Thyroid gland (tissue), 4 donors: ENCODE results near the gene BTBD9.

ENCODE experiments used
- POLR2A ChIP-seq, 2 donors: fragments of 450-650 bp; IDR thresholded peaks; one replicate each; pipeline ENCODE4 v1.6.1; 2017; ENCODE audit warnings: antibody characterized with exemption in 2 of 2, mild to moderate bottlenecking in 2 of 2, moderate library complexity in 1 of 2
- TF ChIP-seq, protein P1 (sequence below), 6 experiments: fragments of 200-600 bp in 3 of 6; fragments of 450-650 bp in 3 of 6; sonication (generic) in 3 of 6; IDR thresholded peaks; one replicate each; pipeline ENCODE4 v1.5.1; 2016 to 2019; ENCODE audit warnings: antibody characterized with exemption in 6 of 6, mild to moderate bottlenecking in 2 of 6, inconsistent platforms in 1 of 6, moderate library complexity in 1 of 6

DNA sequence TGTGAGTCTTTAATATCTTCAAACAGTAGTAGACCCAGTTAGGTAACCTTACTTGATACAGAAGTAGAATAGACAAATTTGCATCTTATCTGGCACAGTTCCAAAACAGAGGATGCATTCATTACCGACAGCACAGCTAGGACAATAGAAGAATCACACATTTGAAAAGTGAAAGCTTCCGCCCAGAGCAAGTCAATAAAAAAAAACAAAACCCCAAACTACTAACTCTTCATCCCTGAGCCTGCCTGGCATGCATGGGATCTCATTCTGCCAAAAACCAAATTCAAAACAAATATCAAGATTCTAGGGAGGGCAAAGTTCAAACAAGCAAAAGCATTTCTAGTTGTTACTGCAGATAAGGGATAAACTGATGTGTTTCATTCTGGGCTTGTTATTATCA, 235.4 kb downstream of the BTBD9 start:
- TF ChIP-seq, protein P1, sequence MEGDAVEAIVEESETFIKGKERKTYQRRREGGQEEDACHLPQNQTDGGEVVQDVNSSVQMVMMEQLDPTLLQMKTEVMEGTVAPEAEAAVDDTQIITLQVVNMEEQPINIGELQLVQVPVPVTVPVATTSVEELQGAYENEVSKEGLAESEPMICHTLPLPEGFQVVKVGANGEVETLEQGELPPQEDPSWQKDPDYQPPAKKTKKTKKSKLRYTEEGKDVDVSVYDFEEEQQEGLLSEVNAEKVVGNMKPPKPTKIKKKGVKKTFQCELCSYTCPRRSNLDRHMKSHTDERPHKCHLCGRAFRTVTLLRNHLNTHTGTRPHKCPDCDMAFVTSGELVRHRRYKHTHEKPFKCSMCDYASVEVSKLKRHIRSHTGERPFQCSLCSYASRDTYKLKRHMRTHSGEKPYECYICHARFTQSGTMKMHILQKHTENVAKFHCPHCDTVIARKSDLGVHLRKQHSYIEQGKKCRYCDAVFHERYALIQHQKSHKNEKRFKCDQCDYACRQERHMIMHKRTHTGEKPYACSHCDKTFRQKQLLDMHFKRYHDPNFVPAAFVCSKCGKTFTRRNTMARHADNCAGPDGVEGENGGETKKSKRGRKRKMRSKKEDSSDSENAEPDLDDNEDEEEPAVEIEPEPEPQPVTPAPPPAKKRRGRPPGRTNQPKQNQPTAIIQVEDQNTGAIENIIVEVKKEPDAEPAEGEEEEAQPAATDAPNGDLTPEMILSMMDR (IDR thresholded peaks at IDR 0.05) = no peak
- no peak for TF ChIP-seq POLR2A (IDR thresholded peaks at IDR 0.05)
